Neural cell (in vitro differentiated cells): ENCODE results near the gene MINDY4B.

ENCODE experiments used
- EZH2 ChIP-seq: fragments of 200-600, 300-800 bp; shearing (Covaris generic), sonication (generic); IDR thresholded peaks from 2 replicates; pipeline ENCODE4 v1.6.1; 2014; ENCODE audit warnings: antibody characterized with exemption, low read length, borderline replicate concordance, mild to moderate bottlenecking; ENCODE audit not compliant: insufficient read depth, poor library complexity, severe bottlenecking
- POLR2AphosphoS5 ChIP-seq: IDR thresholded peaks from 2 replicates; pipeline ENCODE4 v1.6.1; 2012
- TF ChIP-seq, protein P1 (sequence below): fragments of 450-650 bp; IDR thresholded peaks from 2 replicates; pipeline ENCODE4 v1.5.1; 2014; ENCODE audit warnings: antibody characterized with exemption, mild to moderate bottlenecking, moderate library complexity; ENCODE audit not compliant: poor library complexity, severe bottlenecking

DNA sequence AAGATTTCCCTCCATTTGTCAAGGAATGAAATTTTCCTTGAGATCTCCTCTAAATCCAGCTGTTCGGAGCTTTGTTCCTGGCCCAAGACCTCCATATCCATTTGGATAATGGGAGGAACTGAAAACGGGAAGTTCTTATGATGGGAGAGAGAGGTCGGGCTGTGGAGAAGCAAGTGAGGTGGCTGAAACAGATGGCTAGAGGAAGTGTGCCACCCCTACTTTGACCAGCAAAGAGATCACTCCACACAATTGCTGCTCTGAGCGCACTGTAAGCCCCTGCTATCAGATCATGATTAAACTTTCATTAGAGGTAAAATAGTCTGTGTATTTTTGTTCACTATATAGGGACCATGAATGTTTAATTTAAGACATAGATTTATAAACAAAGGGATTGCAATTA is at the start of gene MINDY4B:
- TF ChIP-seq, protein P1, sequence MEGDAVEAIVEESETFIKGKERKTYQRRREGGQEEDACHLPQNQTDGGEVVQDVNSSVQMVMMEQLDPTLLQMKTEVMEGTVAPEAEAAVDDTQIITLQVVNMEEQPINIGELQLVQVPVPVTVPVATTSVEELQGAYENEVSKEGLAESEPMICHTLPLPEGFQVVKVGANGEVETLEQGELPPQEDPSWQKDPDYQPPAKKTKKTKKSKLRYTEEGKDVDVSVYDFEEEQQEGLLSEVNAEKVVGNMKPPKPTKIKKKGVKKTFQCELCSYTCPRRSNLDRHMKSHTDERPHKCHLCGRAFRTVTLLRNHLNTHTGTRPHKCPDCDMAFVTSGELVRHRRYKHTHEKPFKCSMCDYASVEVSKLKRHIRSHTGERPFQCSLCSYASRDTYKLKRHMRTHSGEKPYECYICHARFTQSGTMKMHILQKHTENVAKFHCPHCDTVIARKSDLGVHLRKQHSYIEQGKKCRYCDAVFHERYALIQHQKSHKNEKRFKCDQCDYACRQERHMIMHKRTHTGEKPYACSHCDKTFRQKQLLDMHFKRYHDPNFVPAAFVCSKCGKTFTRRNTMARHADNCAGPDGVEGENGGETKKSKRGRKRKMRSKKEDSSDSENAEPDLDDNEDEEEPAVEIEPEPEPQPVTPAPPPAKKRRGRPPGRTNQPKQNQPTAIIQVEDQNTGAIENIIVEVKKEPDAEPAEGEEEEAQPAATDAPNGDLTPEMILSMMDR = no peak
- TF ChIP-seq POLR2AphosphoS5 = no peak
- no peak for TF ChIP-seq EZH2
